NOMO-1 treated with DMSO at 0.1 percent for 48 hours (cell line): ENCODE results near the gene COL19A1.
"Not testable (repeated sequence)": the region's sequence is repeated elsewhere in the genome, so short reads cannot be mapped to it uniquely, and the experiment has no call there.

Experiments
- DNase-seq: peaks from one replicate; lab custom pipeline; 2025; ENCODE audit not compliant: unreplicated experiment; lab: John Stamatoyannopoulos, UW

The COL19A1 gene

DNA sequence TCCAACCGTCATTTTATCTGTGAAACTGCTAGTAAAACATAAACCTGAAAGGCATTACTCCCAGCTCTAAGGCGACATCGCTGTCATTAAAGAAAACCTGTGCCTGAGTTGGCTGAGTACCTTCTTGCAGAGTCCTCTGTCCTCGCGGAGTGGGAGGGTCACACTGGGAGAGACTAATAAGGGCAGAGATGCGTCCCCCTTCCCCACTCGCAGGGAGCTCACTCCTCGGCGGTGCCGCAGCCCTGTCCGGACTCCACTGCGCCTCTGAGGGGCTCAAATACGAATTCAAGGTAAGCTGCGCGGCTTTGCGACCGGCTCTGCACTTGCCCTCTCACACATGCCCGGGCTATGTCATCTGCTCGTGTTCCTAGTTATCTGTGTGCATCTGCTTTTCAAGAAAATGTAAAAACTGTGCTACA, at the start of gene COL19A1:
COL19A1 (plus strand) TSS at position 206 of the 419 bp plus-strand sequence. CDS start 13,012 bp downstream, outside the sequence.
- no peak for DNase-seq

DNA sequence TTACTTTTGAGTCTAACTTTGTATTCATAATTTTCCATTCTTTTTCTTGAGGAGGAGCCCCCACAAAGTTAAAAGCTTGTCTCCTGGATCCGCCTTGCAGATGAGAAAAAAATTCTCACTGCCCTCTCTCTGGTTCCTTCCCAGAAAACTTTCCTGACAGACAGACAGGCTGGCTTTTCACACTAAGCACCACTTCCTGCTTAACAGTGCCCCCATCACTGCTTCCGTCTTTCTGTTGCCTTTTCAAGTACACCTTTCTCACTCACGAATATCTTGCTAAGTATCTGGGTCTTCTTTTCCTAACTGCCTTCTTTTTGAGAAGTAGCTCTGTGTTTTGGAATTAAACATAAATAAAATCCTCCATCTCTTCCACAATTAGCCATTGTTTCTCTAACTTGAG, 49.8 kb upstream of the COL19A1 start:
- no peak for DNase-seq

- DNase-seq = no peak
Measured at GRCh38 chr6:69817358-69817757, 49.0 kb upstream of the COL19A1 start.

GRCh38 chr6:69818223-69818930, 48.0 kb upstream of the COL19A1 start:
- no peak for DNase-seq

- DNase-seq = no peak
Measured at GRCh38 chr6:69819138-69819537, 47.2 kb upstream of the COL19A1 start.

- no peak for DNase-seq
Measured at GRCh38 chr6:69820018-69820417, 46.3 kb upstream of the COL19A1 start.

- DNase-seq = no peak
Measured at GRCh38 chr6:69820438-69820837, 45.9 kb upstream of the COL19A1 start.

- not testable (repeated sequence) for DNase-seq
Measured at GRCh38 chr6:69824355-69824754, 42.0 kb upstream of the COL19A1 start.

DNA sequence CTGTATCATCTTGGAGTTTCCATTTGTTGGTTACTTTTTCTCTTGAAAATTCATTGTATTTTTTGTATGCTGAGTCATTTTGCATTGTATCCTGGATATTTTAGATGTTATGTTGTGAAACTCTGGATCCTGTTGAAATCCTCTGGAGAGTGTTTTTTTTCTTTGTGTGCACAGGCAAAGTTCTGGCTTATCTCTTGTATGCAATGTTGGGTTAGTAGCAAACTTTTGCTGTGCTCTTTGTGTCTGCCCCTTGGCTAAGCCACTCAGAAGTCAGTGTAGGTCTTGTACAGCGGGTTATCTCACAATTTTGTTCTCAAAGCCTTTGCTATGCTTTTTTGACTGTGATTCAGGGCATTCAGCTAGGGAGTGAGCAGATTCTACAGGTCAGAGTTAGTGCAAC, 40.5 kb upstream of the COL19A1 start:
- DNase-seq = no peak

DNA sequence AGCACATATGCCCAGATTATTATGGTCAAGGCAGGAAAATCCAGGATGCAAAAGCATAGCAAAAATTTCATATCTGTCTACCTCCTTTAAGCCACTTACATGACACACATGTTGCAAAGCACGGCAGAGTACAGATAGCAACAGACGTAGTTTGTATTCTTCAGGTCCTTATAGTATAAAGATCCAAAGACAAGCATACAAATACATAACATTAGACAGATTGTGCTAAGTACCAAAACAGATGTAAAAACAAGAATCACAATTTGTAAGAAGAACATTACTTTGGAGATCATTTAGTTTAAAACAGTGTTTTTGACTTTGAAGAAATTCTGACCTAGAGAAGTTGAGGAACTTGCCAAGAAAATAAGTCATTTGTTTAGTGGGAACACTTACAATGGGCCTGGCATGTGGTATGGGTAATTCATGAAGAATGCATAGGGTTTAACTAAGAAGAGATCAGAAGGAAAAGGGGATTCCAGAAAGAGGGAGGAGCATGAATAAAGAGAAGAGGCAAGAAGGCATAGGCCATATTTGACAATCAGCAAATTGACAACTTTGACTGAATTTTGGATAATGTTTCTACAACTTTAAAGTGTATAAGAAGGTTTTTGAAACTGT, 39.0 kb upstream of the COL19A1 start:
- no peak for DNase-seq

GRCh38 chr6:69832558-69832957, 33.8 kb upstream of the COL19A1 start:
- DNase-seq = no peak

DNA sequence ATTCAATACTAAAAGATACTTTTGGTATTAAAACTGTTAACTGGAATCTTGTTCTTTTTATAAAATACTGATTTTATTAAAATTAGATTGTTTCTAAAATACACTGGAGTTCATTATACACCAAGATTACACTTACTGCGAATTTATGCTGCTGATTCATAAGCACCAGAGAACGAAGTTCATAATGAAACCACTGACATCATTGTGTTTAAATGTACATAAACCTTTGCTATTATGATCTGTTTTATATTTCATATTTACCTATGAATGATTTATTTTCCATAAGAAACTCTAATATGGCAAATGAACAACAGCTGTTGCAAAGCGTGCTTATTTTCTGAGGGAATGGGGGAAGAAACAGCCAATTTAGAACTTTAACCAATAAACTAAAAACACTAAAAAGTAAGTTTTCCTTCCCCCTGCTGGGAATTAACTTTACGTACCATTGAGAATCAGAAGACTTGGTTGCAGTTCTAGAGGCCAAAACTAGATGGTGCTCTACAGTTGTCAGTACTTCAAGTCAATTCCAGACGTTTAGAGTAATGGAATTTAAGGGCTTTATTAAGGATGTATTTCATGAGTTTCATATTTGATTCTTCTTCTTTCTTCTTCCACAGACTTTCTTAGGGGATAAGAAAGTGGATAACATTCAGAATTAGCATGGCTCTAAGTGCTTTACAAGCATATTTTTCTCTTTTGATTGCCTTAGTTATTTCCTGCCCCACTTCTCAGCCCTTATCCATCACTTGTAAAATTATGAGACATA, 30.8 kb upstream of the COL19A1 start:
- DNase-seq = peak; percentile 74

DNA sequence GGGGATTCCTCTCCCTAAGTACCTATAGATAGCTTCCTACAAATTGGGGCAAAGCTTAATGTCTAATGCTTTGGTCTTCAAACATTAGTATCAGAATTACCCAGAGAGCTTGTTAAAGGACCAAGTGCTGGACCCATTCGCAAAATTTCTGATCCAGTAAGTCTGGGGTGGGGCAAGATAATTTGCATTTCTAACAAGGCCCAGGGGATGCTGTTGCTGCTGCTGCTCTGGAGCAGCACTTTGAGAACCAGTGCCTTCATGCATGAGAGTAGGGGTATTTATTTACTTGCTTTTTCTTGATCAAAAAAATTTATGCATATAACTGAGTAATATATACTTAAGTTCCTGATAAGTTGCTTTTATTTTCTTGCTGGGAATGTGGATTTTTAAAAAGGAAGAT, 24.5 kb upstream of the COL19A1 start:
- DNase-seq = no peak

GRCh38 chr6:69843189-69843588, 23.2 kb upstream of the COL19A1 start:
- no peak for DNase-seq

DNA sequence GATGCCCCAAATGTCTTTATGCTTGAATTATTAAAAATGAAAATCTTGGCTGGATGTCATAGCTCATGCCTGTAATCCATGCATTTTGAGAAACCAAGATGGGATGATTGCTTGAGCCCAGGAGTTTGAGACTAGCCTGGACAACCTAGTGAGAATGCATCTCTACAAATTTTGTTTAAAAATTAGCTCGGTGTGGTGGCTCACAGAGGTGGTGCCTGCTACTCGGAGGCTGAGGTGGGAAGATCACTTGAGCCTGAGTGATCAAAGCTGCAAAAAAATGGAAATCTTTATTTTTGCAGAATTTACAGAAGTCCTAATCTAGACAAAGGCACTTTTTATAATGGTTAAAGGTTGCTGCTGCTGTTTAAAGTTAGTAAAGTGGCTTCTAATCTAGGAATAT, 20.0 kb upstream of the COL19A1 start:
- DNase-seq = no peak

DNA sequence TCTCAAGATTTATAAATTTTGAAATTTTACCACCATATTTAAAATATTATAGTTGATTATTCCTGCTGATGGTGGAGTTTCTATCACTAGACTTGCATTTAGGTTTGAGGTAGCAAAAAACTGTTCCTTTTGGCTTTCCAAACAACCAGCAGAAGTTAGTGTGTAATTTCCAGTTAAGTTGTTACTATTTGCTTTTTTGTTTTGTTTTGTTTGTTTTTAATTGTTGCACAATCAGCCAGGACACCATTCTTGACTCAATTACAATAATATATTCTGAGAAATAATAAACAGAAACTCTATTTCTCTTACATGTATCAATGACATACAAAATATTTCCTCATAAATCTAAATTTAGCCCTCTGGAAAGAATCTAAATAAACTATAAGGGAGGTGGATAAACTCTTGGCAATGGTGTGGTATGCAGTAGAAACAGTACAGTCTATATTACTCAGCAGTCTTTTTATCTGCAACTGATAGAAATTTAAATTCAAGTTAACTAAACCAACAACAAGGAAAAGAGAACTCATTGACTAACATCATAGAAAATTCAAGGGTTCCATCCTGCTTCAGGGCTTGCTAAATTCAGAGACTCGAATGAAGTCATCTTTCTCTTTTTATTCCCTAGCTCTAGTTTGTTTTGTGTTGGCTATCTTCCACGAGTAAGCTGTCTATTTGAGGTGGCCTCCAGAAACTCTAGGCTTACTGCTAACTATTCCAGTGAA, 19.4 kb upstream of the COL19A1 start:
- no peak for DNase-seq

DNA sequence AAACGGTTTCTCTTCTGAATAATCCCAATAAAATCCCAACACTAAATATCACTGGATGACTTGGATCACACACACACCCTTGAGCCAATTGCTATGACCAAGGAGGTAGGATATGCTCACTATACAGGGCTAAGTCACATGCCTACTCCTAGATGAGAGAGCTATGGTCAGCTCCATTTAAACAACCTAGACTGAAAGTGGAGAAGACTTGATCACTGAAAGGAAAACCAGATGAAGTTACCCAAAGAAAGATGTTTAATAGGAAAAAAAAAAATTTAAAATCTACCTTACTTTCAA, 18.9 kb upstream of the COL19A1 start:
- no peak for DNase-seq

DNA sequence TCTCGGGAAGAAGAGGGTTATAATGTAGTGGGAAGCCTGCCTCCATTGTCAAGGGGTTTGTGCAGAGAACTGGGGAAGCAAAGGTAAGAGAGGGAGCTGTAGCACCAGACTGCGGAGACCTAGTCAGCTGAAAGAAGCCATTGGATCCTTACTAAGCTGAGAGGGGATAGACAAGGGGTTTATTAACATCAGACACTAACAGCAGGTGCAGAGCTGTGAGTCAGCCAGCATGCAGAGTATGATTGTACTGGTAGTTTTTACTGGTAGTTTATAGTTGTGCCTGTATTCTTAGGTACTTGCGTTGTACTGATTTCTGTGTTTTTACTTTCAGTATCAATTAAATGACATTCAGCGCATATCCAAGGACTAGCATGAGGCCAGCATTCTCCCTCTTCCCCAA, 17.8 kb upstream of the COL19A1 start:
- no peak for DNase-seq

DNA sequence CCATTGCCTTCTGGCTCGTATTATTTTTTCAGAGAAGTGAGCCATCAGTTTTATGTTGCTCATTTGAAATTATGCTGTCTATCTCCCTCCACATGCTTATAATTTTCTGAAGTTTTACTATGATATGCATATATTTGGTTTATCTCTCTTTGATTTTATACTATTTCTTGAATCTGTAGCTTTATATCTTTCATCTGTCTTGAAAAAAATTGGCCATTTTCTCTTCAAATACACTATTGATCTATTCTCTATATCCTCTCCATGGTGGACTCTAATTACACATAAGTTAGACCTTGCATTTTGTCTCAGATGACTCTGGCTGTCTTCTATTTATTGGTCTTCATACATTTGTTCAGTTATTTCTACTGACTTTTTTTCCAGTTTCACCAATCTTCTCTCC, 13.7 kb upstream of the COL19A1 start:
- no peak for DNase-seq

DNA sequence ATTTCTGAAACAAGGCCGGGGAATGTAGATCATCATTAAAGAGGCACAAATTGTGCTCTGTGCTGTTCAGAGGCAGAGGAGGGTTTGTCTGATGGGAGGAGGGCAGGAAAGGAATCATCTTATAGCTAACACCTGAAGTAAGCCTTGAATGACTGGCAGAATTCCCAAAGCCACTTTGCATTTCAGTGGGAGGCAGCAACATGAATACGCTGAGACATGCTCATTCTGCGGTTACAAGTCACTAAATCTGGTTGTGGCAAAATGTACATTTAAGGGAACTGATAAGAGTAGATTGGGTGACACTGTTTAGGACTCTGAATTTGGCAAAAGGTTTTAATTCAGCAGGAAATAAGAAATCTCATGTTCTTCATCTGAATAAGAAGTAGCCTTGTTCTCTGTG, 4.4 kb upstream of the COL19A1 start:
- DNase-seq = no peak

DNA sequence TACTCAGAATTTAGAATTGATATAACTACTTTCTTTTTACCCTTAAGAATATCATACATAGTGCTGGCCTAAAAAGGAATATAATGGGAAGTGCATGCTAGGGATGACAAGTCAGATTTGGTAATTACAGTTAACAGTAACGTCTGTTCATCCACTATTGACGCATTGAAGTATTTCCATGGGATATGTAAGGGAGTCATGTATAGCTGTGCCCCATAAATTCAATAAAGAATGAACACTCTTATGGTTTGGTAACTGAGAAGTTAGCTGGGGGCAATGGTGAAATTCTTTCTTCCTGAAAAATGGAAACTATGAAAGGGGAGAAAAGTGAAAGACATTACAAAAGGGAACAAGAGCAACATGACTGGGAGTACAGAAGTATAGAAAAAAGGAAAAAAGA, 2.6 kb upstream of the COL19A1 start:
- no peak for DNase-seq

DNA sequence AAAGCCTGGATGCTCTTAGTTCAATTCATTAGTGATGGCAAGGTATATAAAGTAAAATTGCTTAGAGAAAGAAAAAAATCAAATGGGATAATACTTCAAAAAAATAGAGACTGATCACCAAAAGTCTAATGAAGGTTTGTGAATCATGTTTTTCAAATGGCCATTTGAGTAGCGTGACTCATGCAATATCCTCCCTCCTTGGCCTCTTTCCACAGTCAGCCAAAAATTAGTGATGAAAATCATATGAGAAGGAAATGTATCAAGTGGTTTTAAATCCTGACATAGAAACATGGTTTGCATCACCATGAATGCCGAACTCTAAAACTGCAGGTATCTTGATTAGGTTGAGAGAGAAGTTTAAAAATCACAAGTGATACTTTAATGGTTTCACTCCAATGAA, 1.2 kb upstream of the COL19A1 start:
- DNase-seq = no peak
